ENCODE measurements around the gene RAD50.

The RAD50 gene

DNA sequence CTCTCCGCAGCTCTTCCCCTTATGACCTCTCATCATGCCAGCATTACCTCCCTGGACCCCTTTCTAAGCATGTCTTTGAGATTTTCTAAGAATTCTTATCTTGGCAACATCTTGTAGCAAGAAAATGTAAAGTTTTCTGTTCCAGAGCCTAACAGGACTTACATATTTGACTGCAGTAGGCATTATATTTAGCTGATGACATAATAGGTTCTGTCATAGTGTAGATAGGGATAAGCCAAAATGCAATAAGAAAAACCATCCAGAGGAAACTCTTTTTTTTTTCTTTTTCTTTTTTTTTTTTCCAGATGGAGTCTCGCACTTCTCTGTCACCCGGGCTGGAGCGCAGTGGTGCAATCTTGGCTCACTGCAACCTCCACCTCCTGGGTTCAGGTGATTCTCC is 80.5 kb downstream of the RAD50 start:
- DNase-seq = no peak

DNA sequence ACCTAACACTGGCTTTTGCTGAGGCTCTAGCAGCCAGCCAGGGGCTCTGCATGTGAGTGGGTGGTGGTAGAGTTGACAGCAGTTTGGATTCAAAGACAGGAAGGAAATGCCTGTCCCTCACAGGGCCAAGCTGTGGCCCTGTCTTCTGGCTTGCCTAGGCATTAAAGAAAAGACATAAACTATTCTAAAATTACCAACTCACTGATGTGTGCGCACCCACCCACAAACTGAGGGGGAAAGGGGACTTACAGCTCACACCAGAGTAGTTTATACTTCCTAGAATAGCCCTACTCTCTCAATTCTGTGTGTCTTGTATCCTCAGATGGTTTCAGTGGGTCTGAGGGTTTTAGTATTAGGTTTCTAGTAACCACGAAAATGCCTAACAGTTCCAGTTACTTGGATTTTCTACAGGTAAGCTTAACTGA is 82.9 kb downstream of the RAD50 start:
- DNase-seq = no peak

DNA sequence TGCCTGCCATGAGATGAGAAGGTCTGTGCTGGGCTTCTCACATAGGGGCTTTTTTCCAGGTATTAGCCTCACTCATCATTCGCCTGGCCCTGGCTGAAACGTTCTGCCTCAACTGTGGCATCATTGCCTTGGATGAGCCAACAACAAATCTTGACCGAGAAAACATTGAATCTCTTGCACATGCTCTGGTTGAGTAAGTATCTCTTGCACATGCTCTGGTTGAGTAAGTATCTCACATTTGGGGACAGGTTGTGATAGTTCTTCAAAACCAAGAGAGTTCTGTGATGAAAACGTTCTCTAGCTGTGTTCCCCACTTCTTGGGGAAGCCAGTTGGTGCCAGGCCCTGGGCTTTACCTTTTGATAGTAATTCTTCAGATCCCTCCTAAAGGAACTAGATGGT is 83.8 kb downstream of the RAD50 start:
- DNase-seq = no peak

DNA sequence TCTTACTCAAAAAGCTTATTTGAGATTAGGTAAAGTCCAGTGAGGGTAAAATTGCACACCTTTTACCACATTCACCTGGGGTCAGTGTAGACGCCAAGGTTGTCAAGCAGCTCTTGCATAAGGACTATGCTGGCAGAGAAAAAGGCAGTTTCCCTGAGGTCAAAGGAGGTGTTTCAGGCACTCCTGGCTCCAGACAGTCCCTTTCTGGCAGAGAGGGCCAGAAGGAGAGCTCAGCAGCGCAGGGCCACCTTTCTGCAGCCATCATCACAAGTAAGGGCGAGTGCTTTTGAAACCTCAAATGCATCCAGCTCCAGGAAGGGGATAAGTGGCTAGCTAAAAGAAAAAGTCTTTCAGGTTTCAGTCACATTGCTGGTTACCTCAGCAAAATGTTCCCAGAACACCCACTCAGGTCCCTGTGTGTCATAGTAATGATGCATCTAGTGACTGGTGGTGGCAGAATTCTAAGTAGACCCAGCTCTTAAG is 84.5 kb downstream of the RAD50 start:
- DNase-seq = no peak

DNA sequence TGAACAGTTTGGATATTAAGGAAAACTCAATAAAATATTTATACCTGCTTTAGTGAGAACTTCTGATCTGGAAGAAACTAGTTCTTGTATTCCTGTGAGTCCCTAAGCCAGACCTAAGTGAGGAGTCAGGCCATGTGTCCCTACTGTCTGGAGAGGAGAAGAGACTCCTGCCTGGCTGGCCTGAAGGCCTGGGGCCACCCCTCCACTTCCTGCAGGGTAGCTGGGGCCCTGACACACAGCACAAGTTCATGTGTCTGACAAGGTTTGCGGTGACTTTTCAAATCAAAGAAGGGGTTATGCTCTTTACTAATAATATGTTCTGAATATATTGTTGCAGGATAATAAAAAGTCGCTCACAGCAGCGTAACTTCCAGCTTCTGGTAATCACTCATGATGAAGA is 85.1 kb downstream of the RAD50 start:
- no peak for DNase-seq

DNA sequence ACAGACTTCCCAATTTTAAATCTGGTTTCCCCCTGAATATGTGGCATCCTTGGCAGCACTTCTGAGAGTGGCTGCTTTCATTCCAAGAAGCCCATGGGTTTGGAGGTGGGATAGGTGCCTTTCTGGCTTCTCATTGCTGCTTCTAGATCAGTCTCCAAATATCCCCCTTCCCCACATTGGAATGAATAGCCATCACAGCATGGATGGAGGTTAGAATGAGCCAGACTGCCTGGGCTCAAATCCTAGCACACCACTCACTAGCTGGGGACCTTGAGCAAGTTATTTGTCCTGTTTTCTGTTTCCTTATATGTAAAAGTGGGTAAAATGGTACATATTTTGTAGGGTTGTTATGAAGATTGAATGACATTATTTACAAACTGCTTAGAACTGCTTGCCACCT is 87.4 kb downstream of the RAD50 start:
- no peak for DNase-seq

DNA sequence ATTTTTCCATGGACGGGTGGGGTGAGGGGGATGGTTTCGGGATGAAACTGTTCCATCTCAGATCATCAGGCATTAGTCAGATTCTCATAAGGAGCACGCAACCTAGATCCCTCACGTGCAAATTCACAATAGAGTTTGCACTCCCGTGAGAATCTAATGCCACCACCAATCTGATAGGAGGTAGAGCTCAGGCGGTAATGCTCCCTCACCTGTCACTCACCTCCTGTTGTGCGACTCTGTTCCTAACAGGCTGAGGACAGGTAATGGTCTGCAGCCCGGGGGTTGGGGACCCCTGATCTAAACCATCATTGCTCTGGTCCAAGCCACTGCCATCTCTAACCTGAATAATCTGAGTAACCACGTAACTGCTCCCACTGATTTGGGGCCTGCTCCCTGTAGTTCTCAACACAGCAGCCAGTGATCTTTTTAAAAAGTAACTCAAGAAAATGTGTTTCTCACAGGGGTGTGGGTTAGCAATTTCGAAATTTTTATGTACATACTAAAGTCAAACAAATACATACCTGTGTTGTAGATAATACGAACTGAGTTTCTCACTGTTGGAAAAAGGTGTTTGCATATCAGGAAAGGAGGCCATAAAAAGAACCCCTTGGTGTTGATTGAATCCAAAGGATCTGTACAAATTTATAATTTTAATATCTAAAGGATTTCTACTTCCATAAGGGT is 89.9 kb downstream of the RAD50 start:
- no peak for DNase-seq

DNA sequence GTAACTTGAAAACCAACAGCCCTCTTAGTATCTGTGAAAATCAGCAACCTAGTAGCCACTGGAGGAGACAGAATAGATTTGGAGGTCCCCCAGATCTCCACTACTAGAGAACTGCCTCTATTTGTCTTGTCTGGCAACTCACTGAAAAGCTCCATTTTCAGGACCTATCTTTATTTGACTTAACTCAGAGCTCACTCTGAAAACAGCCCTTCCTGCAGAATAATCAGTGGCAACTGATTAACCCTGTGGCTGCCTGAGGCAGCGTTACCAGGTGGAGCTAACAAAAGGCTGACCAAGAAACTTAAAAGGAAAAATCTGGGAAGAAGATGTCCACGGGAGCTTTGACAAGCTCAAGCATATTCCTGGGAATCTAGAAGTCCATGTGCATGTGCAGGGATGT is 90.7 kb downstream of the RAD50 start:
- DNase-seq = no peak

DNA sequence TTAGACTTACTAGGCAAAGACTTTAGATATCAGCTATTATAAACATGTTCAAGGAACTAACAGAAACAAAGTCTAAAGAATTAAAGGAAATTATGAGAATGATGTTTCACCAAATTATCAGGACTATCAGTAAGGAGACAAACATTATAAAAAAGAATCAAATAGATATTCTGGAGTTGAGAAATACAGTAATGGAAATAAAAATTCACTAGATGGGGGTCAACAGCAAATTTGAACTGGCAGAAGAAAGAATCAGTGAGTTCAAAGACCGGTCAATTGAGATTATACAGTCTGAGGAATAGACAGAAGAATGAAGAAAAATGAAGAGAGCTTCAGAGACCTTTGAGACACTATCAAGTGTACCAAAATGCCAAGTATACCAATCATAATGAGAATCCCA is 91.6 kb downstream of the RAD50 start:
- DNase-seq = no peak

DNA sequence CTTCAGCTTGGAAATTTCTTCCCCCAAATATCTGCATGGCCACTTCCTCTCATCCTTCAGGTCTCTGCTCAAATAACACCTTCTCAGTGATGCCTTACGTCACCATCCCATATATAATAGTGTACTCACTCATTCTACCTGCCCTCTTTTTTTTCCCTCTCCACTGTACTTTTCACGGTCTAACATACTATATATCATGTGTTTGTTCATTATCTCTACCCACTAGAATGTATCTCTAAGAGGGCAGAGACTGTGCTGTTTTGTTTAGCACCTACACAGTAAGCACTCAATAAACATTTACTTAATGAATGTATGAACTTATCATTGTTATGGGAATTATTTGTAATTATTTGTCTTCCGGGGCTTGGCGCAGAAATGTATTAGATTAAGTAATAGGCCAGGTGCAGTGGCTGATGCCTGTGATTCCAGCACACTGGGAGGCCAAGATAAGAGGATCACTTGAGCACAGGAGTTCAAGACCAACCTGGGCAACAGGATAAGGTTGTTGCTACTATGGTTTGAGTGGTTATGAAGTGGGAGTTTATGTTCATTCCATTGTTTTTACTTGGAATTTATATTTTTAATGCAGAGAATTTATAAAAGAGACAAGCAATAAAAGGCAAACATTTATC is 95.2 kb downstream of the RAD50 start:
- peak; percentile 57 for DNase-seq

DNA sequence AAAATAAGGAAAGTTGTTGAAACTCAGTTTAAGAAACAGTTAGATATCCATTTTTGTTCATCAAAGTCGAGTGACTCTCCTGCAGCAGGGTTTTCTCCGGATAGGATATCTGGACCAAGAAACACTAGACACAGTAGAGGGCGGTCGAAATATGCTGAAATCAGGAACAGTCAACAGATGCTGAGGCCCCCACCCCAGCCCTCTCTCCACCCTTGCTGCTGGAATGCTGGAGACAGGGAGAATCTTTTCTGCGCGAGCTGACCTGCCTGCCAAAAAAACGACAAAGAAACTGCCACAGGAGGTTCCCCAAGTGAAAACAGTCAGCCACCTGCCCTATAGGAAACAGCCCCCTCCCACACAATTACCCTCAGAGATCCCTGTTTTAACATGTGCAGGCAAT is 96.9 kb downstream of the RAD50 start:
- DNase-seq = no peak

DNA sequence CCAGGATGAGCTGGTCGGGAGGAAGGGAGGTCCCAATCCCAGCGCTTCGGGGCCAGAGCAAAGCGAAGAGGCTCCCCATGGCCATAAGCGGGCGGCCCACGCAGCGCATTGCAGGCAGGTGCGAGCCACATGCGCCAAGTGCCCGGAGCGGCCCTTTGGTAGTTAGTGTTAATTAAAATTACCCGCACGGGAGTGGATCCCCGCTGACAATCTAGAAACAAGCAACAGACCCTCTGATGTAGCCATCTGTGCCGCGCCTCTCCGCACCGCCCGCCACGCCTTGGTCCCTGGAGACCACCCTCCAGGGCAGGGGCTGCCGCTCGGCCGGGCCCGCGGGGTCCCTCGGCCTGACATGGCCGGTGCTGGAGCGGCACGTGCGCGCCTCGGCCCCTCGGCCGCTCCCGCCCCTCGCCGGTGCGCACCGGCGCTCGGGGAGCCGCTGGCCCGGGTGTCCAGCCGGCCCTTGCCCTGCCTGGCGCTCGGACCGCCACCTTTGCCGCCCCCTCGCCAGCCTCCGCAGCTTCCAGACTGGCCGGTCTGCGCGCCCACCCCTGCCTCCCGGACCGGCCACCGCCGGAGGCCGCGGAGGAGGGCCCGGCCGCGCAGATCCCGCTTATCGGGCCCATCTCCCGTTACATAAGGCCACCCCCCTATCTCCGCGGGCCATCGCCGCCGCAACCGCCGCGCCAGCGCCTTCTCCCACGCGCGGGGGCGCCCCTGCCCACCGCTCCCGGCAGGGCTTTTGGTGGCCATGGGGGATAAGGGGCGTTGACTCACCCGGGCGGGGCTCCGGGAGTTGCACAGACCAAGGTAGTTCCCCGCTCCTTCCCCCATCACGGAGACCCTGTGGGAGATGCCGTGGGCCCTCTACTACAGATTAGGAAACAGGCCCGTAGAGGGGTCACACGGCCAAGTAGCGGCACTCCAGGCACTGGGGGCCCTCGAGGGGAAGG is 99.3 kb downstream of the RAD50 start:
- DNase-seq = peak; percentile 39

DNA sequence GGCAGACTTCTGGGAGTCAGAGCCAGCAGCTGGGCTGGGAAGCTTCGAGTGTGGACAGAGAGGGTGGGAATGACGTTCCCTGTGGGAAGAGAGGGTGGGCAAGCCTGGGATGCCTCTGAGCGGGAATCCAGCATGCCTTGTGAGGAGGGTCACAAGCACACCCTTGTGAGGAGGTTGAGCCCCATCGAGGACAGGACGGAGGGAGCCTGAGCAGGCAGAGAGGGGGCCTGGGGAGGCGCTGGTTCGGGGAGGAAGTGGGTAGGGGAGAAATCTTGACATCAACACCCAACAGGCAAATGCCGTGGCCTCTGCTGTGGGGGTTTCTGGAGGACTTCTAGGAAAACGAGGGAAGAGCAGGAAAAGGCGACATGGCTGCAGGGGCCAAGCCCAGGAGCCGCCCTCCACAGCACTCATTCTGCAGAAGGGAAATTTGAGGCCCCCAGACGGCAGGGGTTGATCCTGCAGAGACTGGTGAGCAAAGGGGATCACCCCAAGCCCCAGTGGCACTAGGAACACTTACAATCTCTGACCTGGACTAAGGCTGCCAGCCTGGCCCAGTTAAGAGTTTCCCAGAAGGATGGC is 100.1 kb downstream of the RAD50 start:
- no peak for DNase-seq

DNA sequence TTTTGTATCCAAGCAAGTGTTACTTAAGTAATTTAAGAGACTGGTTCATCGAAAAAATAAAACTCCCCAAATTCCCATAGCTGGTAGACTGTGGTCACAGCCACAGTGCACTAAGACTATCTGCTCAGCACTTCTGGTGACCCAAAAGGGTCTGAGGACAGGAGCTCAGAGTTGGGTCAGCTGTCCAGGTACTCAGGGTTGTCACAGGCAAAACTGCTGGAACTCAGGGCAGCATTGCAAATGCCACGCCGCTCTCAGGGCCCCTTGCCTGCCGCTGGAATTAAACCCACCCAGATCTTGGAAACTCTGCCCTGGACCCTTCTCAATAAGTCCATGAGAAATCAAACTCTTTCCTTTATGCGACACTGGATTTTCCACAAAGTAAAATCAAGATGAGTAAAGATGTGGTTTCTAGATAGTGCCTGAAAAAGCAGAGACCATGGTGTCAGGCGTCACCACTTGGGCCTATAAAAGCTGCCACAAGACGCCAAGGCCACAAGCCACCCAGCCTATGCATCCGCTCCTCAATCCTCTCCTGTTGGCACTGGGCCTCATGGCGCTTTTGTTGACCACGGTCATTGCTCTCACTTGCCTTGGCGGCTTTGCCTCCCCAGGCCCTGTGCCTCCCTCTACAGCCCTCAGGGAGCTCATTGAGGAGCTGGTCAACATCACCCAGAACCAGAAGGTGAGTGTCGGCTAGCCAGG is 101.1 kb downstream of the RAD50 start, which contains the start of gene IL13:
Gene IL13, plus strand, starts transcription at position 498 of the 705 bp plus-strand sequence. Its CDS starts 14 bp downstream, at position 512.
- DNase-seq = no peak

DNA sequence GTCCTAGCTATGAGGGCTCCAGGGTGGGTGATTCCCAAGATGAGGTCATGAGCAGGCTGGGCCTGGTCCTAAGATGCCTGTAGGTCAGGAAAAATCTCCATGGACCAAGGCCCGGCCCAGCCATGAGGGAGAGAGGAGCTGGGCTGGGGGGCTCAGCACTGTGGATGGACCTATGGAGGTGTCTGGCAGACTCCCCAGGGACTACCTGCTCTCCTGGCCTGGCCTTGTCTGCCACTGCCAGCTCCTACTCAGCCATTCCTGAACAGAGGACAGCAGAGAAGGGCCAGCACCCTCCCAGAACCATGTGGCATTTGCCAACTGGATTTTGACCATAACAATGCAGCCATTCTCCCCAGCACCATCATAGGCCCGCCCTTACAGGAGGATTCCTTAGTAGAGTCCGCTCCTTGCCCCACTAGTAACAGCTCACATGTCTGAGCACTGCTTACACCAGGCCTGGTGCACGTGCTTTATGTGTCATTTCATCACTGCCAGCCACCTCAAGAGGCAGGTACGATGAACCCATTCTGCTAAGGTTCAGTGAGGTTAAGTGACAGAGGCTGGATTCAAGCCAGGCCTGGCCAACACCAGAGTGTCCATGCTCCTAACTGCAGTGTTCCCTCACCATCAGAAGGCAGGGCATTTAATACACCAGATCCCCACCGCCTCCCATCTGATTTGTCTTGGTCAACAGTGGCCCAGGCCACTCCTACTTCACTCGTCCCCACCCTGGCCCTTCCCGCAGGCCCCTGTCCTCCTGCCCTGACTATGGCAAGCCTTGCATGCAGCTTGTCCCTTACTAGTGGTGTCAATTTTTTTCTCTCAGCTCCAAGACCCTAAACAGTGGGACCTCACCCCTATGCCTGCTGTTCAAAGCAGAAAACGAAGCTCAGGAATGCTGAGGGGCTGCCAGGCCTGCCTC is 101.9 kb downstream of the RAD50 start:
- DNase-seq = no peak

DNA sequence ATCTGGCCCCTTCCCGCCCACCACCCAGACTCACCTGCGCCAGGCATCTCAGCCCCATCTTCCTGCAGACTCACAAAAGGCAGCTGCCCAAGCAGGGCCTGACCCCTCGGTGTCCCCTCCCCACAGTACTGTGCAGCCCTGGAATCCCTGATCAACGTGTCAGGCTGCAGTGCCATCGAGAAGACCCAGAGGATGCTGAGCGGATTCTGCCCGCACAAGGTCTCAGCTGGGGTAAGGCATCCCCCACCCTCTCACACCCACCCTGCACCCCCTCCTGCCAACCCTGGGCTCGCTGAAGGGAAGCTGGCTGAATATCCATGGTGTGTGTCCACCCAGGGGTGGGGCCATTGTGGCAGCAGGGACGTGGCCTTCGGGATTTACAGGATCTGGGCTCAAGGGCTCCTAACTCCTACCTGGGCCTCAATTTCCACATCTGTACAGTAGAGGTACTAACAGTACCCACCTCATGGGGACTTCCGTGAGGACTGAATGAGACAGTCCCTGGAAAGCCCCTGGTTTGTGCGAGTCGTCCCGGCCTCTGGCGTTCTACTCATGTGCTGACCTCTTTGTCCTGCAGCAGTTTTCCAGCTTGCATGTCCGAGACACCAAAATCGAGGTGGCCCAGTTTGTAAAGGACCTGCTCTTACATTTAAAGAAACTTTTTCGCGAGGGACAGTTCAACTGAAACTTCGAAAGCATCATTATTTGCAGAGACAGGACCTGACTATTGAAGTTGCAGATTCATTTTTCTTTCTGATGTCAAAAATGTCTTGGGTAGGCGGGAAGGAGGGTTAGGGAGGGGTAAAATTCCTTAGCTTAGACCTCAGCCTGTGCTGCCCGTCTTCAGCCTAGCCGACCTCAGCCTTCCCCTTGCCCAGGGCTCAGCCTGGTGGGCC is 103.1 kb downstream of the RAD50 start:
- no peak for DNase-seq

DNA sequence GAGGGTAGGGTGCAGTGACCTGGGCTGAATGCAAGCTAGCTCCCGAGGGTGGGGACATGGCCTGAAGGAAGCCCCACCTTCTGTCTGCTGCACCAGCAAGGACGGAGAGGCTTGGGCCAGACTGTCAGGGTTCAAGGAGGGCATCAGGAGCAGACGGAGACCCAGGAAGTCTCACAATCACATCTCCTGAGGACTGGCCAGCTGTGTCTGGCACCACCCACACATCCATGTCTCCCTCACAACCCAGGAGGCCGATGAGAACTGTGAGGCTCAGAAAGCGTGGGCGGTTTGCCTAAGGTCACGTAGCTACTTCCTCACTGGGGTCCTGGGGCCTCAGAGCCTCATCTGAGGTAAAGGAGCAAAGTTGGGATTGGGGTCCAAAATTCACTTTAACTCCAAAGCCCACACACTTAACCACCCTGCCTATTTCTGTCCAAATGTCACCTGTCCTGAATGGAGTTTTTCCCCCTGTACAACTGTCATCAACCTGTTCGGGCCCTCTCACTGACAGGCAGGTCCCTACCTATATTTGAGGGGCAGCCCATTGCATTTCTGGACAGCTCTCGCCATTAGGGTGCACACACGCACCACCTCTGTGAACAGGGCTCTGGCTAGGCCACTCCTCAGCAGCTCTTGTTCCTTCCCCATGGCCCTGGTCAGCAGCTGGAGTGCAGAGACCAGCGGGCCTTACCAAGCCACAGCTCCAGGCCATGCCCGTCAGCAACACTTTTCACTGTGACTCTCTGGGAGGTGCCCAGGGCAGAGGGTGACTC is 104.6 kb downstream of the RAD50 start:
- DNase-seq = no peak

DNA sequence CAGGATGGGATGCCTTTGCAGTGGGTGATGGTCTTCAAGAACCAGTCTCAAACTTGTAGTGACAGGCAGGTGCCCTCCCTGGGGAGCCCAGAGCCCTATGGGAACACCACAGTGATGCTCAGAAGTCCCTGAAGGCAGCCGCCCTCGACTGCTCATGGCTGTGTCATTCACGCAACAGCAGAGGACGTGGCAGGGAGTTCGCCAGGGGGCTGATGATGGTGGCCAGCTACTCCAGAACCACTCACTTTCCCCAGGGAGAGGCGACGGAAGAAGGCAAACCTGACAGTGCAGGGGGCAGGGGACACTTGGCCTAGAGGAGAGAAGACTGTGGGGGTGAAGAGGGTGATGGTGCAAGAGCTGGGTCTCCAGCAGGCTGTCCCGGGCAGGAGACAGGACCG is 105.2 kb downstream of the RAD50 start:
- DNase-seq = no peak

Data from NCI-H146 (cell line).